PC-9 (cell line): Measurements from ENCODE around the gene MICU2.

Experiments
- CTCF ChIP-seq: fragments of 200-600 bp; sonication (generic); conservative IDR thresholded peaks from 2 replicates; pipeline ENCODE4 v1.6.1; 2017; ENCODE audit warnings: mixed run types, antibody characterized with exemption, mild to moderate bottlenecking, moderate library complexity
- EZH2 ChIP-seq: fragments of 200-600 bp; sonication (generic); IDR thresholded peaks from 2 replicates; pipeline ENCODE4 v1.8.0; 2017; ENCODE audit warnings: antibody characterized with exemption, low read depth

- no peak for TF ChIP-seq CTCF
- no peak for TF ChIP-seq EZH2
Measured at GRCh38 chr13:21606796-21607195, 2.8 kb upstream of the MICU2 start.
